GM19043 (cell line): ENCODE measurements around the gene RBBP5.
A peak's percentile ranks its signal among the peaks of the same experiment; 100 is the strongest.

ENCODE experiments used
- ATAC-seq: cut with Tn5 transposase; IDR thresholded peaks from one replicate; pipeline ENCODE4 v1.9.1; 2021; ENCODE audit warnings: low read depth; ENCODE audit not compliant: unreplicated experiment

The RBBP5 gene

GRCh38 chr1:205137901-205138300, 16.1 kb upstream of the RBBP5 start:
- no peak for ATAC-seq

- ATAC-seq = no peak
These were observed 11.5 kb upstream of the RBBP5 start for GRCh38 chr1:205133287-205133686.

GRCh38 chr1:205129447-205130029, 7.8 kb upstream of the RBBP5 start:
- no peak for ATAC-seq

- no peak for ATAC-seq
These were observed 6.3 kb upstream of the RBBP5 start for GRCh38 chr1:205128050-205128449.

GRCh38 chr1:205127646-205128045, 5.9 kb upstream of the RBBP5 start:
- no peak for ATAC-seq

- no peak for ATAC-seq
These were observed 2.9 kb upstream of the RBBP5 start for GRCh38 chr1:205124726-205125125.

GRCh38 chr1:205122489-205122882, 708 bp upstream of the RBBP5 start:
- peak; percentile 14 for ATAC-seq

GRCh38 chr1:205118752-205119151, 3.0 kb downstream of the RBBP5 start:
- ATAC-seq = no peak

- ATAC-seq = no peak
These were observed 10.4 kb downstream of the RBBP5 start for GRCh38 chr1:205111354-205111753.

GRCh38 chr1:205109711-205110110, 12.1 kb downstream of the RBBP5 start:
- ATAC-seq = no peak

GRCh38 chr1:205109269-205109668, 12.5 kb downstream of the RBBP5 start:
- ATAC-seq = no peak

- ATAC-seq = no peak
These were observed 13.3 kb downstream of the RBBP5 start for GRCh38 chr1:205108464-205108863.

GRCh38 chr1:205107327-205107726, 14.5 kb downstream of the RBBP5 start:
- ATAC-seq = no peak

GRCh38 chr1:205102404-205102803, 19.4 kb downstream of the RBBP5 start:
- ATAC-seq = no peak

GRCh38 chr1:205098242-205098641, 23.5 kb downstream of the RBBP5 start:
- ATAC-seq = no peak

GRCh38 chr1:205095422-205095821, 26.4 kb downstream of the RBBP5 start:
- ATAC-seq = no peak

GRCh38 chr1:205091043-205091740, 30.6 kb downstream of the RBBP5 start:
- no peak for ATAC-seq

- no peak for ATAC-seq
These were observed 33.4 kb downstream of the RBBP5 start for GRCh38 chr1:205088341-205088740.

- ATAC-seq = no peak
These were observed 37.4 kb downstream of the RBBP5 start, which contains the start of gene TMEM81 for GRCh38 chr1:205084360-205084759. TMEM81 (minus strand) TSS chr1:205084460; CDS start chr1:205084320, 140 bp downstream.

- ATAC-seq = no peak
These were observed 39.3 kb downstream of the RBBP5 start for GRCh38 chr1:205082431-205082830.

GRCh38 chr1:205077934-205078311, 43.9 kb downstream of the RBBP5 start:
- no peak for ATAC-seq

- no peak for ATAC-seq
These were observed 44.4 kb downstream of the RBBP5 start for GRCh38 chr1:205077158-205077933.
